C1 segment of cervical spinal cord (tissue), 14 donors: ENCODE results near the gene NAA15.
"Not testable (repeated sequence)": the region's sequence is repeated elsewhere in the genome, so short reads cannot be mapped to it uniquely, and the experiment has no call there.

ENCODE experiments used
- DNase-seq, 14 donors: peaks; one replicate each; lab custom pipeline; 2025; lab: John Stamatoyannopoulos, UW

The NAA15 gene

DNA sequence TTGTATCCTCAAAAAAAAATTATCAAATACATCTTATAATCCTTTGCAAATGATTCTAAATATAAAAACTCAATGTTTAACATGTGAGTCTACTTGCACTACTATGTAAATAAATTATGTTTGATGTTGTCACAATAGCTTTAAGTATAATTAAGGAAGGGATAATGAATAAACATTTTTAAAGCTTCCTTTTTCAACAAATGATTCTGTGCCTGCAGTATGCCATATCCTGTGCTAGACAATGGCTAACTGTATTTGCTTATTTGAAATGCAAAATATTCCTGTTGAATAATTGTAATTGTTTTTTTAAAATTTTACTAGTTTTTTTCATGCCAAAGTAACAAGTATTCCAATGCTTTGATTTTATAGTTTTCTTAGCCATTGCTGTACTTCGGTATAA is 60.0 kb downstream of the NAA15 start:
- no peak for DNase-seq

DNA sequence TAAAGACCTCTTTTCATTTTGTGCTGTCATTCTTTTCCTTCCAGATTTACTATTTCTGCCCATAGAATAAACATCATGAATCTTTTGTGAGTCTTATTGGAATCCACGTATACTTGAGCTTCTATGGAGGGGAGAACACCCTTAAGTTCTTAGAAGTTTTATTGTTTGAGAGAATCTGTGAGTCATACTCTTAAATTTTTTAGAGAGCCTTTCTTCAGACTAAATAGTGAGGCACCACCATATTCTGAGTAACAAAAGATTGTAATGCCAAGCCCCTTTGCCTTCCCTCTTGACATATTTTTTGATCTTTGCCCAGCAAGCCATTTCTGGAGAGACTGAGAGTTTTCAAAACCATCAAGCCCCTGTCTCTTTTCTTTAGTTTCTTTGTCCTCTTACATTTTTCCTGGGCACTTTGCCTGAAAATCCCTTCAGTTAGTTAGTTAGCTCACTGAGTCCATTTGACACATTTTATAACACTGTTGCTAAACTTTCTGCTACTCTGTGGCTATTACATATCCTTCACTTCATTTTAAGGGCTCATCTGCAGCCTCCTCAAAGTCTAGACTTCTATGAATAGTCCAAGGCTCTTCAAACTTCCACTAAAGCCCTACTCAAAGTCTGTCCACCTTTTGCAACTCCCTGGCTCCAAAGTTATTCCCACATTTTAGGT is 66.3 kb downstream of the NAA15 start:
- DNase-seq = no peak

DNA sequence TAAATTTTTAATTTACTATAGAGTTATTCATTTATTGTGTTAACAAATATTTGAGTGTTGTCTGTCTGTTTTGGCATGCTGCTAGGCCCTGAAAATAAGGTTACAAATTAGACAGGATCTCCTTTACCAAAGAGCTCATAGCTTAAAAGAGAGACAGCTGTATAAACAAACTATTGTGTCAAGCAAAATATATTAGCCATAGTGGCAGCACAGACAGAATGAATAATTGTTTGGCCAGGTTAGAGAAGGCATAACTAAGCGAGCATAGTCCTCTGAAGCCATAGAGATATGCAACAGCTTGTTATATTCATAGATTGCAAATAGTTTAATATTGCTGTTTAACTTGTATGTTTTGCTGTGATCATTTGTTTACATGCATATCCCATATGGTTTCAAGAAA is 67.7 kb downstream of the NAA15 start:
- DNase-seq = no peak

DNA sequence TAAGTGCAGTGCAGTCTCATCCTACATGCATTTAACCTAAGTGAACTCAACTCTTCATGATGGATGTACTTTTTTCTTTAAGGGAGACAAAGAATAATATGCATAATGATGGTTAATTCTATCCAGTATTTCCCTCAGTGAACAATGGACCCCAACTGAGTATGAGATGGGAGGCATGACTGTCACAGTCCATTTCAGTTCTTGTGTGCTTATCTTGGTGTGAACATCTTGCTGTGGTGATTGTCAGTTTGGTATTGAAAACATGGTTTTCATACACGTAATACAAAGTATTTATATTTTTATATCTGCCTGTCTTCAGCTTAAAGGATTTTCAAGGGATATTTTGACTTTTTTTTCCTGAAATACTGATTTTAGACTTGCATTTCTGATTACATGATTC is 72.9 kb downstream of the NAA15 start:
- no peak for DNase-seq

DNA sequence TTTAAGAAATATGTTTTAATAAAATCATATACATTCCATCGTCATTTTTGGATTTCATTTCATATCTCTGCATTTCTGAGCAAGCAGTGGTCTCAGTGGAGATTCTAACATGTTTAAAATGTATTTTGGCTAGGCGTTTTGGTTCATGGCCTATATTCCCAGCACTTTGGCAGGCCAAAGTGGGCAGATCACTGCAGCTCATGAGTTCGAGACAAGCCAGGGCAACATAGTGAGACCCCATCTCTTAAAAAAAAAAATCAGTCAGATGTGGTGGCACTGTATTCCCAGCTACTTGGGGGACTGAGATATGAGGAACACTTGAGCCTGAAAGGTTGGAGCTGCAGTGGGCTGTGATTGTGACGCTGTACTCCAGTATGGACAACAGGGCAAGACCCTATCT is 85.1 kb downstream of the NAA15 start:
- no peak for DNase-seq

DNA sequence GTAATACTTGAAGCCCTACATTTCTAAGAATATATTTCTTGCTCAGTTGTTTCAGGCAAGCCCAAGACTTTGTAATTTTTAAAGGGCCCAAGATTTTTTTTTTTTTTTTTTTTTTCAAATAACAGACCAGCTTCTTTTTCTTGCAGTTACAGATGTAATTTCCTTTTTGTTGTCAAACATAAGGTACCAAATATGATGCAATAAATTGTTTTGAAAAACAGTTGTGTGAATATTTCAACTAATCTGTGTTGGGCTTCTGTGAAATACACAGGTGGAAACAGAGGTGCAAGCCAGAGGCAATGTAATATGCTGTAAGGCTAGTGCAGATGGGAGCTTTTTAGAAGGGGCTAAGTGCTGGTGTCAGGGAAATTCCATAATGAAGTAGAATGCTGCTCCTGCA is 87.8 kb downstream of the NAA15 start:
- DNase-seq = no peak

DNA sequence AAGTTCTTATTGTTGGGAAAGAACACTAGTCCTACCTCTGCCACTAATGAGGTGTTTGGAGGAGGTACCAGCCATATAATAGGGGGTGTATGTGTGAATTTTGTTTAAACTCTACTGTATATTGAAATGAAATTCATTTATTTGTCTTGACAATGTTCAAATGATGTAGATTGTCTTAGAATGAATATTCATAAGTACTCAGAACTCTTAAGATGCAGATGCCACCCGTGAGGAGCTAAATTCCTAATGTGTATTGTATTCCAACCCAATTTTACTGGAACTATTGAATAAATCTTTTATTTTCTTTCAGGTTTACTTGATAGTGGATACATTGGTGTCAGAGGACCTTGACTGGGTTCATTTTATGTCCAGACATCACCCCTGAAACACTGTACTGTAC is 88.7 kb downstream of the NAA15 start:
- no peak for DNase-seq

DNA sequence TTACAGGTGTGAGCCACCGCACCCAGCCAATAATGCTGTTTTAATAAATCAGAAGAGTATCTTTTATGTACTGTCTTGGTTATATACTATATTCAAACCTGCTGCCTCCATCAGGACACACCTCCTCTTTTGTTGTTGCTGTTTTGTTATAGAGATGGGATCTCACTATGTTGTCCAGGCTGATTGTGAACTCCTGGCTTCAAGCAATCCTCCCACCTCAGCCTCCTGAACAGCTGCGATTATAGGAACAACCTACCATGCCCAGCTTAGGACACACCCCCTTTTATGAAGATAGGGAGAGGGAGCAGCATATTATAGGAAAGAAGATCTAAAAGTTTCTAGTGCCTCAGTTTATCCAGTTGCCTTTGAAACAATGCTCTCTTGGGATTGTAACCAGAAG is 90.4 kb downstream of the NAA15 start:
- no peak for DNase-seq

DNA sequence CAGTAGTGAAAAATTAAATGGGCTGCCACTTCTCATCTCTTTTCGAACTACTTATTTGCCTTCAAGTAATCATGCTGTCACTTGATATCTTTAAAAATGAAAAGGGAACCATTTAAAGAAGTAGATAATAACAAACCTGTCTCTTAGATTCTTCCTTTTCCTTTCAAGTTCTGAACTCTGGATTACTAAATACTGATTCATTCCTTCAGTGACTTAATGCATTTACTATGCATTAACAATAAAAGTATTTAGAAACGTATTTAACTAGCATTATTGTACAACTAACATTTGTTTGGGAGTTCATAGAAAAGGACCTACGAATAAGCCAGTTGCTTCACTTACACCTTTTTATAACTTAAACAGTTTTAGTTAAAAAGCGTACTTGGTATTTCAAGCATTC is 91.5 kb downstream of the NAA15 start:
- DNase-seq = no peak

DNA sequence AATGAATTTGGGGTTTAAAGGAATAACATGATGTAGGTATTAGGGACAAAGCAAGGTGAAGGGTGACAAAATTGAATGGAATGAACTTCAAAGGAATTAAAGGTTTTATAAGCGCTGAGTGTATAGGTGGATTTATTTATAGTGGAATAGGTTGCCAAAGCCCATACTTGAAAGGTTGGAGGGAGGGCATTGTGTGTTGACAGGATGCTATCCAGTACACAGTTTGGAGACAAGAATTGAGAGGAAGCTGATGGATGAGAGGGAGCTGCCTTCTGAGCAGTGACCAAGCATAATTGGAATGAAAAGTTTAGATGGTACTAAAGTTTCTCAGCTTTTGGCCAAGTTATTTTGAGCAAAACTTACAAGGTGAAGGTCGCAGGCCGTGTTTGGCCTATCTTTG is 100.1 kb downstream of the NAA15 start:
- no peak for DNase-seq

DNA sequence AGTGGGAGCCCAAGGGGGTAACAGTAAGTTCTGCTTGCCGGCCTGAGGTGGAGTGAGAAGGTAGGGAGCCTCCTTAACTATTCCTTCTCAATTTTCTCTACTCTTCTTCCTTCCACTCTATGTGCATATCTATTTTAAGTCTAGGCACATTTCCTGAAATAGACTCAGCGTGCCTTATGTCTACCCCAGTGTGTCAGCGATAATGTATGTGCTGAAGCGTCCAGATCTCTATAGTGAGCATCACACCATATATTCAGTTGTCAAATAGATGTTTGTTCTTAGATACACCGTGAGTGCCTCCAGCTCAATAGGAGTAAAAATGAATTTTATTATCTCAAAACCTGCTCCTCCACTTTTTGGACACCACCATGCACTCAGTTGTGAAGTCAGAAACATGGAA is 101.1 kb downstream of the NAA15 start:
- no peak for DNase-seq

DNA sequence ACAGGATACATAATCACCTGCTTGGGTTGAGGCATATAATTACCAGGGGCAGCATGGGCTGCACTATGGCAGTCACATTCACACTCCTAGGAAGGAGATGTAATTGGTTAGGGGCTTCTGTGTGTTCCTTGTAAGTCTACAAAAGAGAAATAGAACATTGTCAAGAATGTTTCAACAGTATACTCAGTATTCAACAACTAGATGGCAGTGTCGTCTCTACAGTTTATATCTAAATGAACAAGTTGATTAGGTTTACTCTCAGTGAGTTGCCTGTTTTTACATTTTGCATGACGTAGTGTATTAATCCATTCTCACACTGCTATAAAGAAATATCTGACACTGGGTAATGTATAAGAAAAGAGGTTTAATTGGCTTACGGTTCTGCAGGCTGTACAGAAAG is 102.2 kb downstream of the NAA15 start:
- DNase-seq = no peak

DNA sequence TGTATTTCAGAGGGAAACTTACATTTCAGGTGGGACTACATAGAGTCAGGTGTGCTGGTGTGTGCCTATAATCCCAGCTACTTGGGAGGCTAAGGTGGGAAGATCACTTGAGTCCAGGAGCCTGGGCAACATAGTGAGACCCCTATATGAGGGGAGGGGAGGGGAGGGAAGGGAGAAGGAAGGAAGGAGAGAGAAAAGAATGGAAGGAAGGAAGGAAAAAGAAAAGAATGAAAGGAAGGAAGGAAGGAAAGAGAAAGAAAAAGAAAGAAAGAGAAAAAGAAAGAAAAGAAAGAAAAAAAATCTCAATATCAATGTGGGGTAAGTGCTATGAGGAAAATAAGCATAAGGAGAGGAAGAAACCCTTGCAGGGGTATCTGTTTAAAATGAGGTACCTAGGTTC is 109.0 kb downstream of the NAA15 start:
- DNase-seq = no peak

DNA sequence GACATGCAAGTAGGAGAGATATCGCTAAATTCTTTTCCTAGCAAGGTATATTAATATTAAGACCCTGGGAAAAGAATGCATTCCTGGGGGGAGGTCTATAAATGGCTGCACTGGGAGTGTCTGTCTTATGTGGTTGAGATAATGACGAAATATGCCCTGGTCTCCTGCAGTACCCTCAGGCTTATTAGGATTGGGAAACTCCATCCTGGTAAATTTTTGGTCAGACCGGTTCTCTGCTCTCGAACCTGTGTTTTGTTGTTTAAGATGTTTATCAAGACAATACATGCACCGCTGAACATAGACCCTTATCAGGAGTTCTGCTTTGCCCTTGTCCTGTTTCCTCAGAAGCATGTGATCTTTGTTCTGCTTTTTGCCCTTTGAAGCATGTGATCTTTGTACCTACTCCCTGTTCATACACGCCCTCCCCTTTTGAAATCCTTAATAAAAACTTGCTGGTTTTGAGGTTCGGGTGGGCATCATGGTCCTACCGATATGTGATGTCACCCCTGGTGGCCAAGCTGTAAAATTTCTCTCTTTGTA is 113.4 kb downstream of the NAA15 start:
- not testable (repeated sequence) for DNase-seq

DNA sequence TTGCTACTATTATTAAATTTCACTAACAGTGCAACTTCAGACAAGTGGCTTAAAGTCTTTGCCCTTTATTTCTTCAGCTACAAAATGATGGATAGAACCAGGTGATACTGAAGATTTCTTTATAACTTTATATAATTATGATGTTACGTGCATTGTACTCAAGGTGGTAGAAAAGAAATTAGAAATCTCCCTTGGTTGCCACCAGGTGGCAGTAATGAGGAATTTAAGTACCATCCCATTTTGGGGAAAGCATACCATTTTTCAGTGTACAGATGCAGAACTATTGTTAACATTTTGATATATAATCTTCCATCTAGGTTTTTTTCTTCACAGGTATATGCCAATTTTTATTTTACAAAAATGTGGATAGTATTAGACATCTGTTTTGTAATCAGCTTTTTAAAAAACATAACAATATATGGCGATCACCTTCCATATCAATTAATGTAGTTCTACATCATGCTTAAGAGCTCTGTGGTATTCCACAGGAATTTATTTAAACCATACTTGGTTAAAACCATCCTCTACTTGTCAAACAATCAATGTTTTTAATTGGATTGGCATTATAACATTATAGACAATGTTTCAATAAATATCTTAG is 114.9 kb downstream of the NAA15 start:
- peak in 1 of 14 donors; percentile 1 for DNase-seq

DNA sequence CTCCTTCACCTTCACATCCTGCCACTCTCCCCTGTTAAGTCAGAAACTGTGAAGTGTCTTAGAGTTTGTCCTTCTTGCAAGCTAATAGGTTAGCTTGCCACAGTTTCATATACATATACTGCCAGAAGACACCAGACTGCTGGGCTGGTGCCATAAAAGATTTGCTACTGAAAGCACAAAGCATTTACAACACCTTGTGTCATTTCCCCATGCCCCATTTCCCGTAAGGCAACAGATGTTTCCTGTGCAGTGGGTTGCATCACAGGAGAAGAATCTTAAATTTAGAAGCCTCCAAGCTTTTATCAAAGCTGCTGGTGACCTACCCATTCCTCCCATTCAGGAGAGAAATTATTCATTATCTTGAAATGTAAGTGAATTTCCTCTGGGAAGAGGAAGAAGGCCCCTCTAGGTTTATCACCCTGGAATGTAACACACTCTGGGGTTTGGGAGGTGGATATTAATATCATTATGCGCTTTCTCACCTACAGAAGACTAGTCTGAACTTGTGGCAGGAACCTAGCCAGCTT is 118.1 kb downstream of the NAA15 start:
- peak in 9 of 14 donors; percentile 1 to 35 (median 20) for DNase-seq

DNA sequence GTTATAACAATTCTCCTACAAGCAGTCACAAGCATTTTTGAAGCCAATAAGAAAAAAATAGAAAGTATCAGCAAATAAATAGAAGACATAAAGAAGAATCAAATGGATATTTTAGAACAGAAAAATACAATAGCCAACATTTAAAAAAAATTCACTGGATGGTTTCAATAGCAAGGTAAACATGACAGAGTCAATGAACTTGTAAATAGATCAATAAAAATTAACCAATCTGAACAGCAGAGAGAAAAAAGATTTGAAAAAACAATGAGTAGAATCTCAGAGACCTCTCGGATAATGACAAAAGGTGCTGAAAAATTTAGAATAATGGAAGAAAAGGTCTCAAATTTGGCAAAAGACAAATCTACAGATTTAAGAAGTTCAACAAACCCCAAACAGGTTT is 119.3 kb downstream of the NAA15 start:
- no peak for DNase-seq

DNA sequence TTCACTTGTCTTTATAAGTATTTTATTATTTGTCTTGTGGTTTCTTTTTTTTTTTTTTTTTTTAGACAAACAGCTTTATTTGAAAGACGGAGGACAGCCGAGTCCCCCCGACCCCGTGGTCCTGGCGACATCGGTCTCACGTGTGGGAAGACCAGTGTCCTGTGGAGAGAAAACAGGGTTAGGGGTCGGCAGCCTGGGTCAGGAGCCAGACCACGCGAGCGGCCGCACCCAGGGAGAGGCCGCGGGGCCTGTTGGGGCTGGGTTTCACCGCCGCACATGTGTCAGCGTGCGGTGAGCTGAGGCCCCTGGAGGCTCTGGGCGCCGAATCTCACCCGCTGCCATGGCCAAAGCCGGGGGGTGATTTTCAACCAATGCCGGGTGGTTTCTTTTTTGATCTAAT is 134.8 kb downstream of the NAA15 start:
- DNase-seq = no peak

DNA sequence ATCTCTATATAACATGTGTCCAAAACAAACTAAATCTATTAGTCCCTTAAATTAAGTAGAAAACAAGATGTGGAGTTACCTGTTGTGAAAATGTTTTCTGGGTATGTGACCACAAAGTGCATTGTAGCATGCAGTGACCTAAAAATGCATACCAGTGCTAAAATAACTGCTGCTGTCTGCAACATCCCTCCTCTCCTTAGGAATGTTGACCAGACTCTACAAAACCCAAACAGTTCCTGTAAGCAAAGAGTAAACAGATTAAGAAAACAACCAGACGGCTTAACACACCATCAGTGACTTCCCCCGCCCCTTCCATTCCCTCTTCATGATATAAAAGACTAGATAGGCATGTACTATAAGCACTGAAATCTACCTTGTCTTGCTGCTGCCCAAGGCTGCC is 136.8 kb downstream of the NAA15 start:
- DNase-seq = no peak

DNA sequence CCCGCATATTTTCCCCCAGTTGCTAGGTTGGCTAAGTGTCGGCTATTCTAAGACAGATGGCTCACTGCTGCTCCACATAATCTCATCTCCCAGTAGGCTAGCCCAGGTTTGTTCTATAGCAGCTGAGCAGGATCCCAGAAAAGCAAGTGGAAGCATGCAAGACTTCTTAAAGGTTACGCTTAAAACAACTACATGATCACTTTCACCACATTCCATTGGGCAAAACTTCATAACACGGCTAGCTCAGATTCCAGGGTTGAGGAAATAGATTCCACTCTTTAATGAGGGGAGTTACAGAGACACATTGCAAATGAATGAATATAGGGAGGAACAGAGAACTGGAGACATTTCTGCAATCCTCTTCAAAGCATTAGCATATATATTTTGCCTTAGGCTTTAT is 139.7 kb downstream of the NAA15 start:
- DNase-seq = no peak

DNA sequence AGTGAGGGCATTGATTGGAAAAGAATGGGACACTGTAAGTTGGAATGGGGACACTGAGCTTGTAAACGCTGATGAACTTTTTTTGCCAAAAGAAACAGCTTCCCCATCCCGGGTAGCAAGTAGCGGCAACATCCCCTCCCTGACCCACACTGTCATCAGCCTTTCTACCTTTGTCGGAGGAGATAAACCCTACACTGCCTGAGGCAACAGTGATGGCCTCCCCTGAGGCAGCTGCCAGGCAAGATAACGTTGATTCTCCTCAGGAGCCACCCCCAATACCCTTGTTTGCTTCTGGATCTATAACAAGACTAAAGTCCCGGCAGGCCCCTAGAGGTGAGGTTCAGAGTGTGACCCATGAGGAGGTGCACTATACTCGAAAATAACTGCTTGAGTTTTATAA is 142.4 kb downstream of the NAA15 start:
- no peak for DNase-seq

DNA sequence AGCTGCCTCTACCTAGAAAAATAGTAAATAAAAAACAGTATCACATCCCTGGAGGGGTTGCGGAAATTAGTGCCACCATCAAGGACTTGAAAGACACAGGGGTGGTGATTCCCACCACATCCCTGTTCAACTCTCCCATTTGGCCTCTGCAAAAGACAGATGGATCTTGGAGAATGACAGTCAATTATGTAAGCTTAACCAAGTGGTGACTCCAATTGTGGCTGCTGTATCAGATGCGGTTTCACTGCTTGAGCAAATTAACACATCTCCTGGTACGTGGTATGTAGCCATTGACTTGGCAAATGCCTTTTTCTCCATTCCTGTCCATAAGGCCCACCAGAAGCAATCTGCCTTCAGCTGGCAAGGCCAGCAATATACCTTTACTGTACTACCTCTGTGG is 143.6 kb downstream of the NAA15 start:
- DNase-seq = not testable (repeated sequence)

DNA sequence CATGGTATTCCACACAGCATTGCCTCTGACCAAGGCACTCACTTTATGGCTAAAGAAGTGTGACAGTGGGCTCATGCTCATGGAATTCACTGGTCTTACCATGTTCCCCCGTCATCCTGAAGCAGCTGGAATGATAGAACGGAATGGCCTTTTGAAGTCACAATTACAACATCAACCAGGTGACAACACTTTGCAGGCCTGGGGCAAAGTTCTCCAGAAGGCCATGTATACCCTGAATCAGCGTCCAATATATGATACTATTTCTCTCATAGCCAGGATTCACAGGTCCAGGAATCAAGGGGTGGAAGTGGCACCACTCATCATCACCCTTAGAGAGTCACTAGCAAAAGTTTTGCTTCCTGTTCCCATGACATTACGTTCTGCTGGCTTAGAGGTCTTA is 145.8 kb downstream of the NAA15 start:
- DNase-seq = not testable (repeated sequence)
